Measurements from ENCODE around the gene GPR52.

- TF ChIP-seq CTCF (IDR thresholded peaks at IDR 0.05; ENCODE audit: low read depth, low read length, poor library complexity, severe bottlenecking) (no peak), EZH2phosphoT487 (IDR thresholded peaks at IDR 0.05; ENCODE audit: borderline replicate concordance, low read length) (no peak)
Measured at GRCh38 chr1:174406421-174406820, 41.3 kb upstream of the GPR52 start.

All from DOHH2 (cell line).